K562 (cell line): ENCODE measurements around the gene FRMPD1. TPM values are rescaled to one million over a fixed set of nuclear protein-coding genes. Genes with fewer than 3 reads are reported as not detected.
A peak's percentile ranks its signal among the peaks of the same experiment; 100 is the strongest.

Experiments used
- ATAC-seq: fragments of 200-7000 bp; cut with Tn5 transposase; 3 replicates; pipeline ENCODE4 v1.9.1; 2020; ENCODE audit warnings: moderate library complexity
- BruUV-seq: library from RNA; stranded (reverse); fragments of 400-500 nt; replicated peaks from 2 replicates; lab custom pipeline; 2021; lab: Mats Ljungman, UMichigan
- CTCF ChIA-PET: fragments of 300-600 bp; formaldehyde crosslinking; extraction: SDS; loops from one replicate; lab custom pipeline; 2021; ENCODE audit warnings: low intra/inter-chr PET ratio; lab: Yijun Ruan, JAX
- POLR2A ChIA-PET: fragments of 300-600, 350-650 bp; sonication (Branson Sonifier 250); formaldehyde crosslinking; extraction: SDS; loops from one replicate; lab custom pipeline; 2021; ENCODE audit warnings: antibody characterized with exemption, inconsistent platforms; lab: Yijun Ruan, JAX
- DNase-seq, 4 experiments: peaks; one replicate each; pipeline versions ENCODE4 v3.0.0 to v3.0.0-alpha.2; 2011 to 2018; ENCODE audit warnings: low spot score in 3 of 4, mixed read lengths in 3 of 4; ENCODE audit errors: extremely low read depth in 1 of 4
- FAIRE-seq: peaks from 2 replicates; lab custom pipeline; 2011; peaks lifted over from hg19 to GRCh38; lab: Jason Lieb, UNC
- H2AFZ ChIP-seq: 2 replicates; pipeline ENCODE4 v1.6.0; 2011; ENCODE audit warnings: low read depth, low read length, control low read depth, inconsistent platforms
- H3K27ac ChIP-seq: fragments of 200-600 bp; 3 replicates; pipeline ENCODE4 v1.8.0; 2011; ENCODE audit warnings: low read depth, mild to moderate bottlenecking, control low read depth, inconsistent platforms, low read length, moderate library complexity, mixed read lengths; ENCODE audit errors: extremely low read depth
- H3K27me3 ChIP-seq, 2 experiments: fragments of 300-600 bp in 1 of 2; 2 replicates in 1 of 2; 3 replicates in 1 of 2; pipeline versions ENCODE4 v1.6.0 to v1.8.0; 2011; ENCODE audit warnings: inconsistent platforms in 2 of 2, low read length in 2 of 2, mild to moderate bottlenecking in 1 of 2, mixed read lengths in 1 of 2, moderate library complexity in 1 of 2; ENCODE audit not compliant: control insufficient read depth in 2 of 2, insufficient read depth in 2 of 2
- H3K36me3 ChIP-seq: fragments of 300-600 bp; 3 replicates; pipeline ENCODE4 v1.8.0; 2011; ENCODE audit warnings: mild to moderate bottlenecking, low read length, inconsistent platforms; ENCODE audit not compliant: control insufficient read depth, insufficient read depth
- H3K4me1 ChIP-seq, 2 experiments: fragments of 200-600 bp in 1 of 2; replicated peaks in 1 of 2; 2 replicates in 1 of 2; 3 replicates in 1 of 2; pipeline versions ENCODE4 v1.5.1 to v1.8.0; 2011; ENCODE audit warnings: inconsistent platforms in 2 of 2, low read length in 2 of 2, mild to moderate bottlenecking in 1 of 2, mixed read lengths in 1 of 2, moderate library complexity in 1 of 2; ENCODE audit not compliant: control insufficient read depth in 2 of 2, insufficient read depth in 2 of 2
- H3K4me2 ChIP-seq: 2 replicates; pipeline ENCODE4 v1.6.1; 2011; ENCODE audit warnings: low read length, control low read depth, inconsistent platforms, mixed read lengths; ENCODE audit not compliant: insufficient read depth
- H3K4me3 ChIP-seq: fragments of 200-600 bp; sonication (generic), shearing (Covaris generic); 2 replicates; pipeline ENCODE4 v1.5.1; 2016; ENCODE audit warnings: control low read depth, inconsistent platforms
- H3K79me2 ChIP-seq: fragments of 200-600 bp; 3 replicates; pipeline ENCODE4 v1.8.0; 2011; ENCODE audit warnings: low read length, inconsistent platforms; ENCODE audit not compliant: control insufficient read depth, insufficient read depth
- H3K9ac ChIP-seq, 2 experiments: 2 replicates each; pipeline versions ENCODE4 v1.6.0 to v1.6.1; 2011; ENCODE audit warnings: low read depth in 2 of 2, low read length in 2 of 2, control low read depth in 1 of 2, inconsistent platforms in 1 of 2, mild to moderate bottlenecking in 1 of 2, mixed read lengths in 1 of 2; ENCODE audit not compliant: insufficient read depth in 1 of 2
- H3K9me1 ChIP-seq: one replicate; pipeline ENCODE4 v1.6.0; 2011; ENCODE audit warnings: inconsistent platforms, mild to moderate bottlenecking, low read length, moderate library complexity; ENCODE audit not compliant: control insufficient read depth, insufficient read depth
- H3K9me3 ChIP-seq: replicated peaks from 2 replicates; pipeline ENCODE4 v1.5.1; 2011; ENCODE audit warnings: low read depth, low read length, inconsistent platforms; ENCODE audit not compliant: control insufficient read depth, insufficient read depth
- H4K20me1 ChIP-seq: replicated peaks from 2 replicates; pipeline ENCODE4 v1.6.1; 2011; ENCODE audit warnings: low read length, inconsistent platforms, mixed read lengths; ENCODE audit not compliant: control insufficient read depth, insufficient read depth
- MAFF ChIP-seq: IDR thresholded peaks from 2 replicates; pipeline ENCODE4 v1.6.1; 2012; ENCODE audit warnings: low read length, improper control_type of control experiment
- MAZ ChIP-seq, 2 experiments: fragments of 450-650 bp in 1 of 2; sonication (generic) in 1 of 2; formaldehyde crosslinking; IDR thresholded peaks in 1 of 2; conservative IDR thresholded peaks in 1 of 2; 2 replicates each; pipeline versions ENCODE4 v1.4.0 to v1.5.0; 2020; ENCODE audit warnings: mild to moderate bottlenecking in 1 of 2, missing genetic modification reagents in 1 of 2
- RUNX1 ChIP-seq: sonication (generic); IDR thresholded peaks from 2 replicates; pipeline ENCODE4 v1.6.1; 2016; ENCODE audit warnings: antibody characterized with exemption, low read depth
- STAG1 ChIP-seq: sonication (generic); formaldehyde crosslinking; IDR thresholded peaks from 2 replicates; pipeline ENCODE4 v1.5.0; 2020; ENCODE audit warnings: missing genetic modification reagents, borderline replicate concordance
- WGBS: fragments of 100-300 bp; shearing (Covaris generic); methylation state at CpG from one replicate; pipeline ENCODE4 v1.1.6; 2016; ENCODE audit warnings: low coverage, mixed read lengths; ENCODE audit not compliant: insufficient coverage; ENCODE audit errors: missing lambda C conversion rate; 5-methylcytosine and 5-hydroxymethylcytosine counted together
- in situ Hi-C: fragments of 300-500 bp; cut with MboI; formaldehyde crosslinking; loops from 4 replicates; pipeline ENCODE4 v1.15.0; 2018; ENCODE audit warnings: inconsistent platforms, mixed read lengths
- intact Hi-C: fragments of 100-400 bp; cut with micrococcal nuclease; formaldehyde crosslinking; loops from 2 replicates; pipeline ENCODE4 v1.14.2; 2022
- polyA plus RNA-seq, 8 experiments: library from polyadenylated mRNA; depleted of rRNA in 4 of 8; stranded (reverse) in 5 of 8; unstranded in 3 of 8; fragments of >200 nt; fragmentation: Nextera tagmentation in 2 of 8; fragmentation: Illumina TruSeq in 1 of 8; extraction: Ambion mirVana in 2 of 8; extraction: Trizol in 1 of 8; gene quantifications; 2 replicates each; pipeline versions ENCODE4 v1.2.1 to v1.2.3, GENCODE V29; 2011 to 2014; ENCODE audit warnings: inconsistent platforms in 1 of 8, missing spikeins in 1 of 8
- total RNA-seq, 7 experiments: library from RNA; depleted of rRNA in 6 of 7; stranded (reverse); fragments of >200 nt in 6 of 7; fragmentation: Illumina TruSeq in 2 of 7; extraction: Trizol in 2 of 7; gene quantifications; 2 replicates each; pipeline versions ENCODE4 v1.2.1 to v1.2.3, GENCODE V29; 2011 to 2021; ENCODE audit warnings: low replicate concordance in 1 of 7
- TF ChIP-seq, protein P1 (sequence below): fragments of 450-650 bp; IDR thresholded peaks from 2 replicates; pipeline ENCODE4 v1.6.1; 2016; ENCODE audit warnings: mild to moderate bottlenecking, moderate library complexity
- TF ChIP-seq, protein P2 (sequence below), 3 experiments: IDR thresholded peaks in 2 of 3; conservative IDR thresholded peaks in 1 of 3; 2 replicates each; pipeline ENCODE4 v1.5.1; 2011 to 2012; ENCODE audit warnings: low read length in 3 of 3, mild to moderate bottlenecking in 3 of 3, control low read depth in 2 of 3, improper control_type of control experiment in 1 of 3, inconsistent platforms in 1 of 3, low read depth in 1 of 3, mixed read lengths in 1 of 3, moderate library complexity in 1 of 3; ENCODE audit not compliant: insufficient read depth in 2 of 3

Gene FRMPD1
- total and polyA plus RNA-seq, 9 of the 15 experiments (the other 6 are each of a cell fraction or from before 2014, with no cell fraction given) = not detected

DNA sequence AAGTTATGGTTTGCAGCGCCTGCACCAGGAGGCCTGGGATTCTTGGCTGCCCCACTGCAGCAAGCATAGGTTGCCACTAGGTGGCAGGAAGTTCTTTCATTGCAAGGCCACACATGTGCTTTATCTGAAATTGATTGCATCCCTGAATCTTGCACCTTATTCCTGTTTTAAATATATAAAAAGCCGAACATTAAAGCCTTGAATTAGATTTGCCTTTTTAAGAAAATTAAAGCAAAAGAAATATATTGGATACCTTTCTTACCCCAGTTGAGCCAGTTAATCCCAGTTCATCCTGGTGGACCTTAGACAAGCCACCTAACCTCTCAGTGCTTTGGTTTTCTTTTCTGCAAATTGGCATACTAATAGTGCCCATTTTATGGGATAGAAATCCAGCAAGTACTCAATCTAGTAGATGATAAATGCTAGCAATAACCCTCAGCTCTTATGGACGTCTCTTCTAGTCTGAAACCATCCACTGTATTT is 96.6 kb downstream of the FRMPD1 start:
- intact Hi-C loops (loop anchor here (1.0 to 10.0 kb wide), 7 partner anchors 37 to 616 kb away; partner anchors contain the start of genes SHB, SLC25A51 and TOMM5), in situ Hi-C loops (loop anchor here (25.0 kb wide), 1 partner anchor 615 kb away; no protein-coding TSS in a partner anchor)
- Histone ChIP-seq H2AFZ (peak overlapping the region; percentile 61), H3K27ac (no peak overlapping the region), H3K4me2 (no peak overlapping the region), H3K36me3 (no peaks in the 10 kb centered on the region), H3K79me2 (no peaks in the 10 kb centered on the region), H3K9ac (no peak overlapping the region), H4K20me1 (no peaks in the 10 kb centered on the region), H3K4me3 (no peak overlapping the region), H3K27me3 (peaks cover 0 to 16% of the 10 kb centered on the region in 2 experiments; a peak in 3 of 5 replicates), H3K9me3 (no peaks in the 10 kb centered on the region), H3K9me1 (no peaks in the 10 kb centered on the region), H3K4me1 (peaks cover 11 to 17% of the 10 kb centered on the region in 2 experiments; a peak in 4 of 5 replicates)
- ATAC-seq (peak; percentile 91), DNase-seq (peak; percentile 87 to 89 (median 87)), FAIRE-seq (peak; percentile 91)
- 18% methylated on average over 3 of the region's 3 CpGs for WGBS
- POLR2A ChIA-PET = interaction anchor here (0.8 kb wide), 1 partner anchor 16 kb away, joined by 3 read pairs; no protein-coding TSS in a partner anchor
- BruUV-seq = no TSS peak
- CTCF ChIA-PET = interaction anchor here (1.0 to 1.4 kb wide), 4 partner anchors 157 to 516 kb away, joined by 3 to 4 read pairs (median 4); partner anchors contain the start of gene SLC25A51
- TF ChIP-seq MAZ (CRISPR knock-in tag; conservative IDR thresholded peaks at IDR 0.05 in 1 of 2, IDR thresholded peaks at IDR 0.05 in 1 of 2) = no peak
- TF ChIP-seq MAFF = peak; percentile 19; the same call in 1 of the 2 replicates
- TF ChIP-seq, protein P1, sequence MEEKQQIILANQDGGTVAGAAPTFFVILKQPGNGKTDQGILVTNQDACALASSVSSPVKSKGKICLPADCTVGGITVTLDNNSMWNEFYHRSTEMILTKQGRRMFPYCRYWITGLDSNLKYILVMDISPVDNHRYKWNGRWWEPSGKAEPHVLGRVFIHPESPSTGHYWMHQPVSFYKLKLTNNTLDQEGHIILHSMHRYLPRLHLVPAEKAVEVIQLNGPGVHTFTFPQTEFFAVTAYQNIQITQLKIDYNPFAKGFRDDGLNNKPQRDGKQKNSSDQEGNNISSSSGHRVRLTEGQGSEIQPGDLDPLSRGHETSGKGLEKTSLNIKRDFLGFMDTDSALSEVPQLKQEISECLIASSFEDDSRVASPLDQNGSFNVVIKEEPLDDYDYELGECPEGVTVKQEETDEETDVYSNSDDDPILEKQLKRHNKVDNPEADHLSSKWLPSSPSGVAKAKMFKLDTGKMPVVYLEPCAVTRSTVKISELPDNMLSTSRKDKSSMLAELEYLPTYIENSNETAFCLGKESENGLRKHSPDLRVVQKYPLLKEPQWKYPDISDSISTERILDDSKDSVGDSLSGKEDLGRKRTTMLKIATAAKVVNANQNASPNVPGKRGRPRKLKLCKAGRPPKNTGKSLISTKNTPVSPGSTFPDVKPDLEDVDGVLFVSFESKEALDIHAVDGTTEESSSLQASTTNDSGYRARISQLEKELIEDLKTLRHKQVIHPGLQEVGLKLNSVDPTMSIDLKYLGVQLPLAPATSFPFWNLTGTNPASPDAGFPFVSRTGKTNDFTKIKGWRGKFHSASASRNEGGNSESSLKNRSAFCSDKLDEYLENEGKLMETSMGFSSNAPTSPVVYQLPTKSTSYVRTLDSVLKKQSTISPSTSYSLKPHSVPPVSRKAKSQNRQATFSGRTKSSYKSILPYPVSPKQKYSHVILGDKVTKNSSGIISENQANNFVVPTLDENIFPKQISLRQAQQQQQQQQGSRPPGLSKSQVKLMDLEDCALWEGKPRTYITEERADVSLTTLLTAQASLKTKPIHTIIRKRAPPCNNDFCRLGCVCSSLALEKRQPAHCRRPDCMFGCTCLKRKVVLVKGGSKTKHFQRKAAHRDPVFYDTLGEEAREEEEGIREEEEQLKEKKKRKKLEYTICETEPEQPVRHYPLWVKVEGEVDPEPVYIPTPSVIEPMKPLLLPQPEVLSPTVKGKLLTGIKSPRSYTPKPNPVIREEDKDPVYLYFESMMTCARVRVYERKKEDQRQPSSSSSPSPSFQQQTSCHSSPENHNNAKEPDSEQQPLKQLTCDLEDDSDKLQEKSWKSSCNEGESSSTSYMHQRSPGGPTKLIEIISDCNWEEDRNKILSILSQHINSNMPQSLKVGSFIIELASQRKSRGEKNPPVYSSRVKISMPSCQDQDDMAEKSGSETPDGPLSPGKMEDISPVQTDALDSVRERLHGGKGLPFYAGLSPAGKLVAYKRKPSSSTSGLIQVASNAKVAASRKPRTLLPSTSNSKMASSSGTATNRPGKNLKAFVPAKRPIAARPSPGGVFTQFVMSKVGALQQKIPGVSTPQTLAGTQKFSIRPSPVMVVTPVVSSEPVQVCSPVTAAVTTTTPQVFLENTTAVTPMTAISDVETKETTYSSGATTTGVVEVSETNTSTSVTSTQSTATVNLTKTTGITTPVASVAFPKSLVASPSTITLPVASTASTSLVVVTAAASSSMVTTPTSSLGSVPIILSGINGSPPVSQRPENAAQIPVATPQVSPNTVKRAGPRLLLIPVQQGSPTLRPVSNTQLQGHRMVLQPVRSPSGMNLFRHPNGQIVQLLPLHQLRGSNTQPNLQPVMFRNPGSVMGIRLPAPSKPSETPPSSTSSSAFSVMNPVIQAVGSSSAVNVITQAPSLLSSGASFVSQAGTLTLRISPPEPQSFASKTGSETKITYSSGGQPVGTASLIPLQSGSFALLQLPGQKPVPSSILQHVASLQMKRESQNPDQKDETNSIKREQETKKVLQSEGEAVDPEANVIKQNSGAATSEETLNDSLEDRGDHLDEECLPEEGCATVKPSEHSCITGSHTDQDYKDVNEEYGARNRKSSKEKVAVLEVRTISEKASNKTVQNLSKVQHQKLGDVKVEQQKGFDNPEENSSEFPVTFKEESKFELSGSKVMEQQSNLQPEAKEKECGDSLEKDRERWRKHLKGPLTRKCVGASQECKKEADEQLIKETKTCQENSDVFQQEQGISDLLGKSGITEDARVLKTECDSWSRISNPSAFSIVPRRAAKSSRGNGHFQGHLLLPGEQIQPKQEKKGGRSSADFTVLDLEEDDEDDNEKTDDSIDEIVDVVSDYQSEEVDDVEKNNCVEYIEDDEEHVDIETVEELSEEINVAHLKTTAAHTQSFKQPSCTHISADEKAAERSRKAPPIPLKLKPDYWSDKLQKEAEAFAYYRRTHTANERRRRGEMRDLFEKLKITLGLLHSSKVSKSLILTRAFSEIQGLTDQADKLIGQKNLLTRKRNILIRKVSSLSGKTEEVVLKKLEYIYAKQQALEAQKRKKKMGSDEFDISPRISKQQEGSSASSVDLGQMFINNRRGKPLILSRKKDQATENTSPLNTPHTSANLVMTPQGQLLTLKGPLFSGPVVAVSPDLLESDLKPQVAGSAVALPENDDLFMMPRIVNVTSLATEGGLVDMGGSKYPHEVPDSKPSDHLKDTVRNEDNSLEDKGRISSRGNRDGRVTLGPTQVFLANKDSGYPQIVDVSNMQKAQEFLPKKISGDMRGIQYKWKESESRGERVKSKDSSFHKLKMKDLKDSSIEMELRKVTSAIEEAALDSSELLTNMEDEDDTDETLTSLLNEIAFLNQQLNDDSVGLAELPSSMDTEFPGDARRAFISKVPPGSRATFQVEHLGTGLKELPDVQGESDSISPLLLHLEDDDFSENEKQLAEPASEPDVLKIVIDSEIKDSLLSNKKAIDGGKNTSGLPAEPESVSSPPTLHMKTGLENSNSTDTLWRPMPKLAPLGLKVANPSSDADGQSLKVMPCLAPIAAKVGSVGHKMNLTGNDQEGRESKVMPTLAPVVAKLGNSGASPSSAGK = 0 out of 2 replicates have a peak, but pooled peaks have one; percentile 33
- TF ChIP-seq RUNX1 = no peak
- peak; percentile 64; the same call in 1 of the 2 replicates for TF ChIP-seq STAG1 (CRISPR knock-in tag)
- TF ChIP-seq, protein P2, sequence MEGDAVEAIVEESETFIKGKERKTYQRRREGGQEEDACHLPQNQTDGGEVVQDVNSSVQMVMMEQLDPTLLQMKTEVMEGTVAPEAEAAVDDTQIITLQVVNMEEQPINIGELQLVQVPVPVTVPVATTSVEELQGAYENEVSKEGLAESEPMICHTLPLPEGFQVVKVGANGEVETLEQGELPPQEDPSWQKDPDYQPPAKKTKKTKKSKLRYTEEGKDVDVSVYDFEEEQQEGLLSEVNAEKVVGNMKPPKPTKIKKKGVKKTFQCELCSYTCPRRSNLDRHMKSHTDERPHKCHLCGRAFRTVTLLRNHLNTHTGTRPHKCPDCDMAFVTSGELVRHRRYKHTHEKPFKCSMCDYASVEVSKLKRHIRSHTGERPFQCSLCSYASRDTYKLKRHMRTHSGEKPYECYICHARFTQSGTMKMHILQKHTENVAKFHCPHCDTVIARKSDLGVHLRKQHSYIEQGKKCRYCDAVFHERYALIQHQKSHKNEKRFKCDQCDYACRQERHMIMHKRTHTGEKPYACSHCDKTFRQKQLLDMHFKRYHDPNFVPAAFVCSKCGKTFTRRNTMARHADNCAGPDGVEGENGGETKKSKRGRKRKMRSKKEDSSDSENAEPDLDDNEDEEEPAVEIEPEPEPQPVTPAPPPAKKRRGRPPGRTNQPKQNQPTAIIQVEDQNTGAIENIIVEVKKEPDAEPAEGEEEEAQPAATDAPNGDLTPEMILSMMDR (IDR thresholded peaks at IDR 0.05 in 2 of 3, conservative IDR thresholded peaks at IDR 0.05 in 1 of 3; ENCODE audit: insufficient read depth in 2 of 3, low read depth in 1 of 3, low read length in 3 of 3) = peak; percentile 96 to 98 (median 98)
